Right lobe of liver (tissue), 4 donors: ENCODE results near the gene ERC1.

Experiments
- POLR2A ChIP-seq: fragments of 450-650 bp; IDR thresholded peaks from one replicate; pipeline ENCODE4 v1.6.1; 2017; ENCODE audit warnings: antibody characterized with exemption, mild to moderate bottlenecking
- TF ChIP-seq, protein P1 (sequence below), 4 donors: fragments of 200-600 bp in 3 of 4; fragments of 450-650 bp in 1 of 4; IDR thresholded peaks; one replicate each; pipeline versions ENCODE4 v1.5.1 to v1.8.0; 2016 to 2022; ENCODE audit warnings: antibody characterized with exemption in 4 of 4, mild to moderate bottlenecking in 2 of 4
- donor health status: DM: no; HTN: no; CAD: no.
- donor health status: DM: no; HTN: no; CAD: no.
- donor health status: DM: no; HTN: yes; CAD: no.

DNA sequence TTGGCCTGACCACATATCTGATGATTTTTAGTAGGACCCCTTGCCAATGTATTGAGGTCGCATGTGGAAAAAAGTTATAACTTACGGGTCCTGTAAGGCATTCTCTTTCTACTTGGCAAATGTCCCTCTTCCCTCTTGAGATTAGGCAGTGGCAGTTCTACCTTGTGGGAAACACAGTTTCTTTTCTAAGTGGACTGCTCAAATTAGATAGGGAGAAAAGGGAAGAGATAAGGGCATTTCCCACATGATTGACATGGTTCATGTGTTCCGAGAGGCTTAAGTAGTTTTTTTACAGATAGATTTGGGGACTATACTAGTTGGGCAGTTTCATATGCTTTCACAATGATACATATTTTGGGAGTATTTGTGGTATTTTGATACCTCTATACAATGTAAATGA, 448.7 kb downstream of the ERC1 start:
- TF ChIP-seq, protein P1, sequence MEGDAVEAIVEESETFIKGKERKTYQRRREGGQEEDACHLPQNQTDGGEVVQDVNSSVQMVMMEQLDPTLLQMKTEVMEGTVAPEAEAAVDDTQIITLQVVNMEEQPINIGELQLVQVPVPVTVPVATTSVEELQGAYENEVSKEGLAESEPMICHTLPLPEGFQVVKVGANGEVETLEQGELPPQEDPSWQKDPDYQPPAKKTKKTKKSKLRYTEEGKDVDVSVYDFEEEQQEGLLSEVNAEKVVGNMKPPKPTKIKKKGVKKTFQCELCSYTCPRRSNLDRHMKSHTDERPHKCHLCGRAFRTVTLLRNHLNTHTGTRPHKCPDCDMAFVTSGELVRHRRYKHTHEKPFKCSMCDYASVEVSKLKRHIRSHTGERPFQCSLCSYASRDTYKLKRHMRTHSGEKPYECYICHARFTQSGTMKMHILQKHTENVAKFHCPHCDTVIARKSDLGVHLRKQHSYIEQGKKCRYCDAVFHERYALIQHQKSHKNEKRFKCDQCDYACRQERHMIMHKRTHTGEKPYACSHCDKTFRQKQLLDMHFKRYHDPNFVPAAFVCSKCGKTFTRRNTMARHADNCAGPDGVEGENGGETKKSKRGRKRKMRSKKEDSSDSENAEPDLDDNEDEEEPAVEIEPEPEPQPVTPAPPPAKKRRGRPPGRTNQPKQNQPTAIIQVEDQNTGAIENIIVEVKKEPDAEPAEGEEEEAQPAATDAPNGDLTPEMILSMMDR (IDR thresholded peaks at IDR 0.05) = no peak
- no peak for TF ChIP-seq POLR2A
